ENCODE results near the gene ATP8A2.

Gene ATP8A2

GRCh38 chr13:26029581-26030136 is 657.9 kb downstream of the ATP8A2 start:
- Histone ChIP-seq H3K4me3 (ENCODE audit: insufficient read depth in 1 of 2, low read depth in 1 of 2, low read length in 2 of 2) (no peak overlapping the region), H3K14ac (ENCODE audit: low read length in 2 of 2) (no peak overlapping the region), H4K8ac (ENCODE audit: low read length) (no peak overlapping the region), H3K23ac (ENCODE audit: low read length in 2 of 2) (no peak overlapping the region), H2BK5ac (ENCODE audit: low read depth, low read length, poor library complexity, severe bottlenecking) (no peak overlapping the region), H3K27me3 (ENCODE audit: control insufficient read depth in 1 of 2, insufficient read depth in 1 of 2, low read length in 2 of 2) (peaks cover 0 to 54% of the 10 kb centered on the region in 2 experiments), H4K91ac (ENCODE audit: low read length) (no peak overlapping the region), H2BK120ac (ENCODE audit: low read depth, low read length) (no peak overlapping the region), H2BK15ac (ENCODE audit: low read depth, poor library complexity, severe bottlenecking) (no peak overlapping the region), H2BK12ac (ENCODE audit: low read length in 2 of 2) (no peak overlapping the region), H3K4ac (ENCODE audit: low read depth in 1 of 2, low read length in 2 of 2) (no peak overlapping the region), H3K79me1 (replicated peaks; ENCODE audit: low read length, poor library complexity, severe bottlenecking) (no peaks in the 10 kb centered on the region), H2AFZ (ENCODE audit: low read depth, low read length) (no peak overlapping the region), H3K4me2 (ENCODE audit: low read length, poor library complexity, severe bottlenecking) (no peak overlapping the region), H3K9ac (ENCODE audit: low read length) (no peak overlapping the region), H3K9me3 (ENCODE audit: control insufficient read depth, low read length) (peaks cover 5% of the 10 kb centered on the region), H3K18ac (ENCODE audit: low read depth in 1 of 2, low read length in 2 of 2) (no peak overlapping the region), H2AK5ac (ENCODE audit: low read length, severe bottlenecking) (no peak overlapping the region), H3K27ac (ENCODE audit: low read length, poor library complexity, severe bottlenecking) (no peak overlapping the region), H3K36me3 (ENCODE audit: control insufficient read depth in 1 of 2, insufficient read depth in 2 of 2, low read depth in 1 of 2, low read length in 2 of 2) (no peaks in the 10 kb centered on the region), H3K4me1 (ENCODE audit: control insufficient read depth, insufficient read depth, low read depth, low read length) (peaks cover 5% of the 10 kb centered on the region)
- DNase-seq: no peak
- 93% methylated on average over 4 of the region's 4 CpGs for WGBS

GRCh38 chr13:26030331-26030730 is 658.6 kb downstream of the ATP8A2 start:
- Histone ChIP-seq H3K18ac (ENCODE audit: low read depth in 1 of 2, low read length in 2 of 2) (no peak overlapping the region), H4K91ac (ENCODE audit: low read length) (no peak overlapping the region), H3K4ac (ENCODE audit: low read depth in 1 of 2, low read length in 2 of 2) (no peak overlapping the region), H2BK15ac (ENCODE audit: low read depth, poor library complexity, severe bottlenecking) (no peak overlapping the region), H3K9me3 (ENCODE audit: control insufficient read depth, low read length) (peaks cover 5% of the 10 kb centered on the region), H3K14ac (ENCODE audit: low read length in 2 of 2) (no peak overlapping the region), H2BK120ac (ENCODE audit: low read depth, low read length) (no peak overlapping the region), H3K9ac (ENCODE audit: low read length) (no peak overlapping the region), H3K4me1 (ENCODE audit: control insufficient read depth, insufficient read depth, low read depth, low read length) (peaks cover 2% of the 10 kb centered on the region), H4K8ac (ENCODE audit: low read length) (no peak overlapping the region), H2AK5ac (ENCODE audit: low read length, severe bottlenecking) (no peak overlapping the region), H3K27me3 (ENCODE audit: control insufficient read depth in 1 of 2, insufficient read depth in 1 of 2, low read length in 2 of 2) (peaks cover 0 to 57% of the 10 kb centered on the region in 2 experiments), H3K4me3 (ENCODE audit: insufficient read depth in 1 of 2, low read depth in 1 of 2, low read length in 2 of 2) (no peak overlapping the region), H3K79me1 (replicated peaks; ENCODE audit: low read length, poor library complexity, severe bottlenecking) (no peaks in the 10 kb centered on the region), H2AFZ (ENCODE audit: low read depth, low read length) (no peak overlapping the region), H3K27ac (ENCODE audit: low read length, poor library complexity, severe bottlenecking) (no peak overlapping the region), H3K23ac (ENCODE audit: low read length in 2 of 2) (no peak overlapping the region), H3K4me2 (ENCODE audit: low read length, poor library complexity, severe bottlenecking) (no peak overlapping the region), H3K36me3 (ENCODE audit: control insufficient read depth in 1 of 2, insufficient read depth in 2 of 2, low read depth in 1 of 2, low read length in 2 of 2) (no peaks in the 10 kb centered on the region), H2BK5ac (ENCODE audit: low read depth, low read length, poor library complexity, severe bottlenecking) (no peak overlapping the region), H2BK12ac (ENCODE audit: low read length in 2 of 2) (no peak overlapping the region)
- WGBS: 94% methylated on average over 3 of the region's 4 CpGs
- DNase-seq: no peak

- Histone ChIP-seq H3K23ac (ENCODE audit: low read length in 2 of 2) (no peak overlapping the region), H2BK15ac (ENCODE audit: low read depth, poor library complexity, severe bottlenecking) (no peak overlapping the region), H3K14ac (ENCODE audit: low read length in 2 of 2) (no peak overlapping the region), H2BK5ac (ENCODE audit: low read depth, low read length, poor library complexity, severe bottlenecking) (no peak overlapping the region), H3K27me3 (ENCODE audit: control insufficient read depth in 1 of 2, insufficient read depth in 1 of 2, low read length in 2 of 2) (peaks cover 0 to 54% of the 10 kb centered on the region in 2 experiments), H2AK5ac (ENCODE audit: low read length, severe bottlenecking) (no peak overlapping the region), H3K4me3 (ENCODE audit: insufficient read depth in 1 of 2, low read depth in 1 of 2, low read length in 2 of 2) (no peak overlapping the region), H4K8ac (ENCODE audit: low read length) (no peak overlapping the region), H3K79me1 (replicated peaks; ENCODE audit: low read length, poor library complexity, severe bottlenecking) (no peaks in the 10 kb centered on the region), H3K4me2 (ENCODE audit: low read length, poor library complexity, severe bottlenecking) (no peak overlapping the region), H3K27ac (ENCODE audit: low read length, poor library complexity, severe bottlenecking) (no peak overlapping the region), H3K18ac (ENCODE audit: low read depth in 1 of 2, low read length in 2 of 2) (no peak overlapping the region), H3K4ac (ENCODE audit: low read depth in 1 of 2, low read length in 2 of 2) (no peak overlapping the region), H3K9ac (ENCODE audit: low read length) (no peak overlapping the region), H2AFZ (ENCODE audit: low read depth, low read length) (no peak overlapping the region), H2BK12ac (ENCODE audit: low read length in 2 of 2) (no peak overlapping the region), H3K4me1 (ENCODE audit: control insufficient read depth, insufficient read depth, low read depth, low read length) (no peaks in the 10 kb centered on the region), H3K36me3 (ENCODE audit: control insufficient read depth in 1 of 2, insufficient read depth in 2 of 2, low read depth in 1 of 2, low read length in 2 of 2) (no peaks in the 10 kb centered on the region), H2BK120ac (ENCODE audit: low read depth, low read length) (no peak overlapping the region), H3K9me3 (ENCODE audit: control insufficient read depth, low read length) (peaks cover 5% of the 10 kb centered on the region), H4K91ac (ENCODE audit: low read length) (no peak overlapping the region)
- no peak for DNase-seq
- WGBS: 96% methylated on average over 3 of the region's 3 CpGs
Observed at GRCh38 chr13:26034018-26034417, 662.2 kb downstream of the ATP8A2 start.

- no peak overlapping the region for H3K4me3 ChIP-seq (ENCODE audit: insufficient read depth in 1 of 2, low read depth in 1 of 2, low read length in 2 of 2)
- no peak overlapping the region for H2BK15ac ChIP-seq (ENCODE audit: low read depth, poor library complexity, severe bottlenecking)
- H4K91ac ChIP-seq (ENCODE audit: low read length): no peak overlapping the region
- WGBS: 67% methylated on average over 3 of the region's 4 CpGs
- no peak overlapping the region for H2AK5ac ChIP-seq (ENCODE audit: low read length, severe bottlenecking)
- peaks cover 0 to 37% of the 10 kb centered on the region in 2 experiments for H3K27me3 ChIP-seq (ENCODE audit: control insufficient read depth in 1 of 2, insufficient read depth in 1 of 2, low read length in 2 of 2)
- H3K36me3 ChIP-seq (ENCODE audit: control insufficient read depth in 1 of 2, insufficient read depth in 2 of 2, low read depth in 1 of 2, low read length in 2 of 2): no peaks in the 10 kb centered on the region
- H2BK5ac ChIP-seq (ENCODE audit: low read depth, low read length, poor library complexity, severe bottlenecking): no peak overlapping the region
- no peak overlapping the region for H3K9ac ChIP-seq (ENCODE audit: low read length)
- no peak for DNase-seq
- H3K18ac ChIP-seq (ENCODE audit: low read depth in 1 of 2, low read length in 2 of 2): peak overlapping the region in 1 of 2 experiments; percentile 30
- no peak overlapping the region for H3K23ac ChIP-seq (ENCODE audit: low read length in 2 of 2)
- H3K4me1 ChIP-seq (ENCODE audit: control insufficient read depth, insufficient read depth, low read depth, low read length): no peaks in the 10 kb centered on the region
- H2BK12ac ChIP-seq (ENCODE audit: low read length in 2 of 2): no peak overlapping the region
- H3K27ac ChIP-seq (ENCODE audit: low read length, poor library complexity, severe bottlenecking): no peak overlapping the region
- H2BK120ac ChIP-seq (ENCODE audit: low read depth, low read length): no peak overlapping the region
- H4K8ac ChIP-seq (ENCODE audit: low read length): no peak overlapping the region
- H3K79me1 ChIP-seq (replicated peaks; ENCODE audit: low read length, poor library complexity, severe bottlenecking): peaks cover 1% of the 10 kb centered on the region
- no peak overlapping the region for H3K4ac ChIP-seq (ENCODE audit: low read depth in 1 of 2, low read length in 2 of 2)
- H3K4me2 ChIP-seq (ENCODE audit: low read length, poor library complexity, severe bottlenecking): no peak overlapping the region
- H3K14ac ChIP-seq (ENCODE audit: low read length in 2 of 2): no peak overlapping the region
- no peak overlapping the region for H2AFZ ChIP-seq (ENCODE audit: low read depth, low read length)
- no peaks in the 10 kb centered on the region for H3K9me3 ChIP-seq (ENCODE audit: control insufficient read depth, low read length)
Observed at GRCh38 chr13:26036383-26036782, 664.6 kb downstream of the ATP8A2 start.
